B cell (primary cell): ENCODE data around the gene PROCA1. TPM values are rescaled to one million over a fixed set of nuclear protein-coding genes. Genes with fewer than 3 reads are reported as not detected.

ENCODE experiments used
- ATAC-seq: fragments of 200-7000 bp; cut with Tn5 transposase; one replicate; pipeline ENCODE4 v1.10.0; 2021; ENCODE audit warnings: low read depth, mild to moderate bottlenecking, moderate number of reproducible peaks, moderate library complexity
- CTCF ChIA-PET: fragments of 350-600 bp; sonication (Branson Sonifier 250); formaldehyde crosslinking; loops from one replicate; lab custom pipeline; 2021; ENCODE audit warnings: antibody characterized with exemption, inconsistent platforms; lab: Charles Lee
- POLR2A ChIA-PET: fragments of 350-600 bp; sonication (Branson Sonifier 250); formaldehyde crosslinking; loops from one replicate; lab custom pipeline; 2021; ENCODE audit warnings: antibody characterized with exemption; lab: Charles Lee
- DNase-seq: peaks from one replicate; pipeline ENCODE4 v3.0.0; 2013
- H2AFZ ChIP-seq: 2 replicates; pipeline ENCODE4 v1.6.1; 2012; ENCODE audit warnings: mild to moderate bottlenecking, low read depth, low read length; ENCODE audit not compliant: insufficient read depth, poor library complexity, severe bottlenecking
- H3K27ac ChIP-seq, 2 donors: 1 replicate in 1 of 2; 2 replicates in 1 of 2; pipeline ENCODE4 v1.5.1; 2012 to 2013; ENCODE audit warnings: low read length in 2 of 2, mild to moderate bottlenecking in 2 of 2, moderate library complexity in 1 of 2
- H3K27me3 ChIP-seq, 4 experiments: fragments of 200-600 bp in 1 of 4; sonication (generic) in 1 of 4; replicated peaks in 1 of 4; 1 replicate in 2 of 4; 2 replicates in 2 of 4; pipeline versions ENCODE4 v1.6.1 to v1.7.0; 2013 to 2016; ENCODE audit warnings: low read length in 3 of 4, mild to moderate bottlenecking in 2 of 4, mixed read lengths in 1 of 4, moderate library complexity in 1 of 4; ENCODE audit not compliant: insufficient read depth in 4 of 4, control insufficient read depth in 3 of 4; ENCODE audit errors: control extremely low read depth in 1 of 4
- H3K36me3 ChIP-seq, 2 experiments: replicated peaks in 1 of 2; 1 replicate in 1 of 2; 2 replicates in 1 of 2; pipeline versions ENCODE4 v1.6.1 to v1.7.1; 2013; ENCODE audit warnings: low read length in 1 of 2; ENCODE audit not compliant: insufficient read depth in 2 of 2, control insufficient read depth in 1 of 2; ENCODE audit errors: control extremely low read depth in 1 of 2, extremely low read depth in 1 of 2
- H3K4me1 ChIP-seq, 2 donors: fragments of 200-600 bp in 1 of 2; sonication (generic) in 1 of 2; 1 replicate in 1 of 2; 2 replicates in 1 of 2; pipeline versions ENCODE4 v1.5.1 to v1.6.1; 2013 to 2017; ENCODE audit warnings: low read length in 2 of 2; ENCODE audit not compliant: control insufficient read depth in 2 of 2, insufficient read depth in 2 of 2
- H3K4me2 ChIP-seq: replicated peaks from 2 replicates; pipeline ENCODE3; 2012; ENCODE audit warnings: mild to moderate bottlenecking, low read depth, low read length; ENCODE audit not compliant: poor library complexity, severe bottlenecking
- H3K4me3 ChIP-seq, 5 experiments: fragments of 200-600 bp in 1 of 5; sonication (generic) in 1 of 5; 1 replicate in 3 of 5; 2 replicates in 2 of 5; pipeline versions ENCODE4 v1.5.1 to v1.7.0; 2011 to 2016; ENCODE audit warnings: low read length in 4 of 5, mild to moderate bottlenecking in 4 of 5, low read depth in 2 of 5, control low read depth in 1 of 5, moderate library complexity in 1 of 5; ENCODE audit not compliant: insufficient read depth in 1 of 5; ENCODE audit errors: control extremely low read depth in 1 of 5, extremely low read depth in 1 of 5
- H3K79me2 ChIP-seq: fragments of 200-600 bp; sonication (generic); one replicate; pipeline ENCODE4 v1.6.0; 2016; ENCODE audit warnings: low read length; ENCODE audit not compliant: control insufficient read depth, insufficient read depth
- H3K9ac ChIP-seq: fragments of 200-600 bp; sonication (generic); 2 replicates; pipeline ENCODE4 v1.6.1; 2017; ENCODE audit warnings: mild to moderate bottlenecking, low read length, moderate library complexity
- H3K9me3 ChIP-seq, 3 donors: one replicate each; pipeline versions ENCODE4 v1.6.1 to v1.7.1; 2013; ENCODE audit warnings: low read length in 2 of 3; ENCODE audit not compliant: control insufficient read depth in 2 of 3, insufficient read depth in 1 of 3; ENCODE audit errors: control extremely low read depth in 1 of 3
- H4K20me1 ChIP-seq: 2 replicates; pipeline ENCODE4 v1.6.0; 2012; ENCODE audit warnings: mild to moderate bottlenecking, low read length; ENCODE audit not compliant: insufficient read depth, control insufficient read depth, poor library complexity, severe bottlenecking
- H3K27ac Mint-ChIP-seq: one replicate; pipeline ENCODE4 v1.8.0; 2021; ENCODE audit warnings: mixed read lengths
- H3K27me3 Mint-ChIP-seq: one replicate; pipeline ENCODE4 v1.8.0; 2021; ENCODE audit warnings: mixed read lengths
- H3K4me1 Mint-ChIP-seq: one replicate; pipeline ENCODE4 v1.8.0; 2021; ENCODE audit warnings: mixed read lengths
- H3K4me3 Mint-ChIP-seq: one replicate; pipeline ENCODE4 v1.8.0; 2021; ENCODE audit warnings: mixed read lengths
- H3K9me3 Mint-ChIP-seq: one replicate; pipeline ENCODE4 v1.8.0; 2022; ENCODE audit warnings: mixed read lengths; ENCODE audit not compliant: insufficient read depth
- EZH2 ChIP-seq: IDR thresholded peaks from 2 replicates; pipeline ENCODE4 v1.6.1; 2012; ENCODE audit warnings: borderline replicate concordance, low read depth, mild to moderate bottlenecking, moderate library complexity, low read length; ENCODE audit not compliant: insufficient read depth, poor library complexity, severe bottlenecking
- WGBS: methylation state at CpG from one replicate; pipeline ENCODE4 v1.1.5; 2013; ENCODE audit warnings: missing lambda C conversion rate; ENCODE audit not compliant: insufficient coverage; 5-methylcytosine and 5-hydroxymethylcytosine counted together
- intact Hi-C: fragments of 100-400 bp; cut with micrococcal nuclease; formaldehyde crosslinking; loops from one replicate; pipeline ENCODE4 v1.10.0; 2022
- polyA plus RNA-seq: library from polyadenylated mRNA; depleted of rRNA; stranded (reverse); fragments of >200 nt; gene quantifications from 2 replicates; pipeline ENCODE4 v1.2.3, GENCODE V29; 2012
- total RNA-seq, 2 donors: library from RNA; stranded (reverse); fragments of 120-200 nt in 1 of 2; gene quantifications; 1 replicate in 1 of 2; 2 replicates in 1 of 2; pipeline versions ENCODE4 v1.2.3 to v1.2.4, GENCODE V29; 2013 to 2022
- TF ChIP-seq, protein P1 (sequence below): fragments of 200-600 bp; IDR thresholded peaks from one replicate; pipeline ENCODE4 v1.8.0; 2022; ENCODE audit warnings: antibody characterized with exemption, mild to moderate bottlenecking

PROCA1 gene
- total and polyA plus RNA-seq, 2 donors (not counting 1 experiment from before 2014, with no cell fraction given), result 7.4 to 26.8 TPM

DNA sequence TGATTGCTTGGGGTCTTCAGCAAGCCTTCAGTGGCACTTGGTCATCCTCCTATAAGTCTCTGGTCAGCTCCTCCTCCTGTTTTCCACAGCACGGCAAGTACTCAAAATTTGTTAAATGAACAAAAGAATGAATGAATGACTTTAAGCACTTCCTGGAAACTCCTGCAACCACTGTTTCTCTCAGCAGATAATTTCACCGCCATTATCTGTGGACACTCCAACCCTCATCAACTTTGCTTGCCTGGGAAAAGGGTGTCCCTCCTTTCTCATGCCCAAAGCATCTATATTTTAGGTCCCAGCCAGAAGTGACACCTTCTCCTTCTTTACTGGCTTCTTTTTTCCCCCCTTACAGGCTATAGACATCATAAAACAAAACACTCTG is 4.4 kb downstream of the PROCA1 start:
- Histone ChIP-seq H4K20me1 (no peaks in the 10 kb centered on the region), H3K36me3 (peaks cover 0 to 16% of the 10 kb centered on the region in 2 experiments), H2AFZ (no peak overlapping the region), H3K4me1 (peaks cover 5 to 12% of the 10 kb centered on the region in 2 donors), H3K9ac (no peak overlapping the region), H3K4me3 (no peak overlapping the region), H3K27ac (no peak overlapping the region), H3K9me3 (no peaks in the 10 kb centered on the region), H3K79me2 (no peaks in the 10 kb centered on the region), H3K4me2 (no peak overlapping the region), H3K27me3 (no peaks in the 10 kb centered on the region)
- Mint-ChIP-seq H3K9me3 (no peaks in the 10 kb centered on the region), H3K4me1 (peaks cover 12% of the 10 kb centered on the region), H3K27me3 (no peaks in the 10 kb centered on the region), H3K27ac (no peak overlapping the region), H3K4me3 (no peak overlapping the region)
- ChIA-PET POLR2A (interaction anchor here (1.4 kb wide), 1 partner anchor 12 kb away, joined by 4 read pairs; the partner anchor contains the start of gene RPL23A), CTCF (interaction anchor here (0.8 kb wide), 1 partner anchor 19 kb away, joined by 4 read pairs; the partner anchor contains the start of gene TLCD1)
- TF ChIP-seq, protein P1, sequence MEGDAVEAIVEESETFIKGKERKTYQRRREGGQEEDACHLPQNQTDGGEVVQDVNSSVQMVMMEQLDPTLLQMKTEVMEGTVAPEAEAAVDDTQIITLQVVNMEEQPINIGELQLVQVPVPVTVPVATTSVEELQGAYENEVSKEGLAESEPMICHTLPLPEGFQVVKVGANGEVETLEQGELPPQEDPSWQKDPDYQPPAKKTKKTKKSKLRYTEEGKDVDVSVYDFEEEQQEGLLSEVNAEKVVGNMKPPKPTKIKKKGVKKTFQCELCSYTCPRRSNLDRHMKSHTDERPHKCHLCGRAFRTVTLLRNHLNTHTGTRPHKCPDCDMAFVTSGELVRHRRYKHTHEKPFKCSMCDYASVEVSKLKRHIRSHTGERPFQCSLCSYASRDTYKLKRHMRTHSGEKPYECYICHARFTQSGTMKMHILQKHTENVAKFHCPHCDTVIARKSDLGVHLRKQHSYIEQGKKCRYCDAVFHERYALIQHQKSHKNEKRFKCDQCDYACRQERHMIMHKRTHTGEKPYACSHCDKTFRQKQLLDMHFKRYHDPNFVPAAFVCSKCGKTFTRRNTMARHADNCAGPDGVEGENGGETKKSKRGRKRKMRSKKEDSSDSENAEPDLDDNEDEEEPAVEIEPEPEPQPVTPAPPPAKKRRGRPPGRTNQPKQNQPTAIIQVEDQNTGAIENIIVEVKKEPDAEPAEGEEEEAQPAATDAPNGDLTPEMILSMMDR, result no peak
- TF ChIP-seq EZH2, result no peak
- intact Hi-C loops, result no loop called here
- no peak for ATAC-seq
- no peak for DNase-seq
- WGBS, result 90% methylated on average over 1 of the region's 2 CpGs

DNA sequence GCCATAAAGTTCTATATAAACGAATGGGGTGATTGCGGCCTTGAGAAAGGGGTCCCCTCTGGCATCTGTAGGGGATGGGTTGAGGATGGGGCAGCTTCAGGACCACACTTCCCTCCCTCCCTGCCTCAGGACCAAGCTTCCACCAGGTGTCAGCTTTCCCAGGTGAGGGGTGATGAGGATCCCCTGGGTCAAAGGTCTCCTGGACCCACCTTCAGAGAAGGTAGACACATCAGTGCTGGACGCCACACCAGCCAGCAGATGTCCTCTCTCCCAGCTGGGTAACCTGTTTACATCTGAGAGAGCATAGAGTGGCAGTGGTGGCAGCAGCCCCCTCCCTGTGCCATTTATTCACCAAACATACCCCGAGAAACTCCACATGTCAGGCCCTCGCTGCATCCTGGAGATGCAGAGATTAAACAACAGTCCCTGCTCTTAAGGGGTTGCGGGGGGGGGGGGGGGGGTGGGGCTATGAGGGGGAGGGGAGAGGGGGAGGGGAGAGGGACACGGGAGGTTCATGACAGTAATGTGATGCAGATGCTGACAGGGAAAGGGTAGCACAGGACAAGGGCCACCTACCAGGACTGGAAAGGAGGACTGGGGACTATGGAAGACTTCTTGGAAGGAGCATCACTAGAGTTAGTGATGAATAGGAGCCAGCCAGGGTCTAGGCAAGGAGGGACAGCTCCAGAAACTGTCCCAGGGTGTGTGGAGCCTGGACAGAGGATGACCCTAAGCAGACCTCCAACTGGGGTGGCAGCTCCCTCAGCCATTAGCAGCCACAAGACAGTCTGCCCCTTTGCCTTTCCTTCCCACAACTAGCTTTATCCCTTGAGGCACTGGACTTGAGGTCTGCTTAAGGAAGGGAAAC is 5.0 kb downstream of the PROCA1 start:
- POLR2A ChIA-PET, result interaction anchor here (1.4 kb wide), 1 partner anchor 13 kb away, joined by 4 read pairs; the partner anchor contains the start of gene RPL23A
- TF ChIP-seq, protein P1, result no peak
- TF ChIP-seq EZH2, result no peak
- H3K79me2 ChIP-seq, result no peaks in the 10 kb centered on the region
- no peak overlapping the region for H2AFZ ChIP-seq
- H3K27ac ChIP-seq, result no peak overlapping the region
- no peak overlapping the region for H3K9ac ChIP-seq
- H3K9me3 ChIP-seq, result no peaks in the 10 kb centered on the region
- H4K20me1 ChIP-seq, result no peaks in the 10 kb centered on the region
- Mint-ChIP-seq H3K4me3 (no peak overlapping the region), H3K27me3 (no peaks in the 10 kb centered on the region), H3K4me1 (peaks cover 6% of the 10 kb centered on the region), H3K27ac (no peak overlapping the region), H3K9me3 (no peaks in the 10 kb centered on the region)
- intact Hi-C loops, result no loop called here
- H3K4me3 ChIP-seq, result no peak overlapping the region
- DNase-seq, result no peak
- H3K4me2 ChIP-seq, result no peak overlapping the region
- no peak for ATAC-seq
- 100% methylated on average over 3 of the region's 7 CpGs for WGBS
- H3K4me1 ChIP-seq, result peaks cover 2 to 7% of the 10 kb centered on the region in 2 donors
- no peaks in the 10 kb centered on the region for H3K27me3 ChIP-seq
- peaks cover 0 to 22% of the 10 kb centered on the region in 2 experiments for H3K36me3 ChIP-seq
- CTCF ChIA-PET, result interaction anchor here (0.8 kb wide), 1 partner anchor 20 kb away, joined by 4 read pairs; the partner anchor contains the start of gene TLCD1
